Measurements from ENCODE around the gene EMC1.
"Not testable (repeated sequence)": the region's sequence is repeated elsewhere in the genome, so short reads cannot be mapped to it uniquely, and the experiment has no call there.

The EMC1 gene

DNA sequence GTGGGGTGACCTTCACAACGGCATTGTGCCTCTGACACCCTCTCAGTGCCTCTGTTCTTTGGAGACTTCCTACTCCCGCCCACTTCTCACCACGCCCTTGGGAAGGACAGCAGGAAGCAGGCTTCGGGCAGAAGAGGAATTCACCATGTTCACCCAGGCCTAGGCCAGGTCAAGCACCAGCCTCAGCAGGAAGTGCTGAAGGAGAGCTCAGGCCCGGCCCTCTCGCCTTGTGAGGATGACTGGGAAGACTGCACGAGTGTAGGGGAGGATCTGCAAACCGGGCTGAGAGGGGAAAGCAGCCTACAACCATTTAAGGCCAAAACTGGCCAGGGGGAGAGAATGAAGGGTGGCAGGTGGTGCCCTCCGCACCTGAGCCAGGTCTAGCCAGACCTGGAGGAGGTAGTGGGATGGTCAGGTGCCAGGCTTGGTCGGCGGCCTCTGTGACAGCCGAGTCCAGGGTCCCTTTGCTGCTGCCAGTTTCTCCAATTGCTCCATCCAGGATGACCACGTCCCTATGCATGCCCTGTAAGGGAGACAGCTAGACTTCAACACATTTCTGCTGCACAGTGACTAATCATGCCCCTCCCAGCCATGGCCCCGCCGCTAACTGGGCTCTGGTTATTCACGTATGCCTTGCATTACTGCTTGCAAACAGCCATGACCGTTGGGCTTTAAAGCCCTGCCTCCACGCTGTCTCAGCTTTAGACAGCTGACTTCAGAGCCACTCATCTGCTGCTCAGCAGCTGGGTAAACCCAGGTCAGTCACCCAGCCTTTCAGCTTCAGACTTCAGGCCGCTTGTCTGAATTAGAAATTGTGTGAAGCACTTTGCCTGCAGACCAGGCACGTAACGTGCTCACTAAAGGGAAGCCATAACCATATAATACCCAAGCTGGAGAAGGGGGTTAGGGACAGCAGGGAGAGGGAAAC lies 9.2 kb upstream of the EMC1 start:
- DNase-seq, result peak; percentile 52

DNA sequence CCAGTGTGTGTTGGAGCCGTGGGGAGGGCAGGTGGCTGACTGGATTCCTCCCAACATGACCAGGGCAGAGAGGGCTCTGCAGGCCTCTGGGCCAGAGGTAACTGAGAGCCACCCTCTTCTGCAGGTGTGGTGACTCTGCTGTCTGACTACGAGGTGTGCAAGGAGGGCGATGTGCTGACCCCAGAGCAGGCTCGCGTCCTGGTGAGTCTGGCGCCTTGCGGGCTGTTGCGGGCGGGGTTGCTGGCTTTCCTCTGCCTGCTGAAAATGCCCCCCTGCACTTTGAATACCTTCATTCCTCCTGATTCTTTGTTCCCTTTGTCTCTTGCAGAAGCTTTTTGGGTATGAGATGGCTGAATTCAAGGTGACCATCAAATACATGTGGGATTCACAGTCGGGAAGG lies 7.0 kb upstream of the EMC1 start:
- DNase-seq, result no peak

DNA sequence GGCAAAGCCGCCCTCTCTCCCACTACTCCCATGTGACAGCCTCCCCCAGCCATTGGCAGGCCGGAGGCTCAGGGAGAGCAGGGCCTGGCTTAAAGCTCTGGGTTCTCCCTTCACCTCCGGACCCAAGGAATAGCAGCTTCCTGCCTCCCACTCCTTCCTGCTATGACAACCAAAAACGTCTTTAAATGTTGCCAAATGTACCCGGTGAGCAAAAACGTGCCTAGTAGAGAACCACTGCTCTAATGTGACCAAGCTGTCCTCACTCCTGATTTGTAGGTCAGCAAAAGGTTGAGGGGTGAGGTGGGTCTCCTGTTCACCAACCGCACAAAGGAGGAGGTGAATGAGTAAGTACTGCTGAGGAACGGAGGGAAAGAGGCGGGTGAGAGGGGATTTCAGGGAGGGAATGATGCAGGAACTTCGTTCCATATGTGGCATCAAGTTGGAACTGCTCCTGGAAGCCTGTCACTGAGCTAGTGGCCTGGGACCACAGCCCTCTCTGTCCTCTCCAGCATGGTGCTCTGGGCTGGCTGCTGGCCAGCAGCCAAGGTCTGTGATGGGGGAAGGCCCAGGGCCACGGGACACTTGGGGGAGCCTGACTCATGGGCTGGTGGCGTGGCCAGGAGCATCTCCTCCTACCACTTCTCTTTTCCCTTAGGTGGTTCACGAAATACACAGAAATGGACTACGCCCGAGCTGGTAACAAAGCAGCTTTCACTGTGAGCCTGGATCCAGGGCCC lies 6.0 kb upstream of the EMC1 start:
- DNase-seq, result no peak

DNA sequence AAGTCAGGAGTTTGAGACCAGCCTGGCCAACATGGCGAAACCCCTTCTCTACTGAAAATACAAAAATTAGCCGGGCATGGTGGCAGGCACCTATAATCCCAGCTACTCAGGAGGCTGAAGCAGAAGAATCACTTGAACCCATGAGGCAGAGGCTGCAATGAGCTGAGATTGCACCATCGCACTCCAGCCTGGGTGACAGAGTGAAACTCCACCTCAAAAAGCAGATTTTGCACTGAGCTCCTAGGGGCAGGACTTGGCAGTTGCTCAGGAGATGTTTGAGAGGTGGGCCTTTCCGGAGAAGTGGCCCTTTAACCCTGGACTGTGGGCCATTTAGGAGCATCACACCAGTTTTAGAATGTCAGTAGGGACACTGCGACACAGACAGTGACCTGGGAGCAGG lies 5.0 kb upstream of the EMC1 start:
- not testable (repeated sequence) for DNase-seq

DNA sequence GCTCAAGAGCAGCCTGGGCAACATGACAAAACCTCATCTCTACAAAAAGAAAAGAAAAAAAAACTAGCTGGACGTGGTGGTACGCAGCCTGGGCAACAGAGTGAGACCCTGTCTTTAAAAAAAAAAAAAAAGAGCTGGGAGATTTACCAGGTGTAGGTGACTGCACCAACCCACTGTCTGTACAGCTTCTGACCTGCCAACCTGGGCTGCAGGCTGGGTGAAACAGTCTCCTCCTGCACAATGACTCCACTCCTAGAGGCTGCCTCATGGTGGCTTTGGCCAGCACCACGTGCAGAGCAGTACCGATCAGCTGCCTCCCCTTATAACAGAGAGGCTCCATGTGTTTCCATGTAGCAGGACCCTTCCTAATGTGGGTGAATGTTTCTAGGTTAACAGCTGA lies 4.0 kb upstream of the EMC1 start:
- no peak for DNase-seq

DNA sequence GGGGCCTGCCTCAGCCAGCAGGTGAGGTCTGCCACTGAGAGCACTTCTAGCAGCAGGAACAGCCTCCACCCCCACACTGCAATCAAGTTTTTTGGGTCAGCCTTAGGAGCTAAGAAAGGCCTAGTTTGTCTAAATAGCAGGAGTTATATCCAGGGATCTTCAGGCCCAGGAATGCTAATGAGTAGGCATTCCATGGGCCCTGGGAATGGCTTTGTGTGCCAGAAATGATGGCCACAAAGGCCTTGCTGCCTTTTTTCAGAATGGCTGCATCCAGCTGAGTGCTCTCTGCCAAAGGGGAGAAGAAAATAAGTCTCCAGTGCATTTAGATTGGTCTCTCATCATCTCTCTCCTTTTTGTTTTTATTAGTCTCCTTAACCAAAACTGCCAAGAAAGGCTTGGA lies 3.1 kb upstream of the EMC1 start:
- no peak for DNase-seq

DNA sequence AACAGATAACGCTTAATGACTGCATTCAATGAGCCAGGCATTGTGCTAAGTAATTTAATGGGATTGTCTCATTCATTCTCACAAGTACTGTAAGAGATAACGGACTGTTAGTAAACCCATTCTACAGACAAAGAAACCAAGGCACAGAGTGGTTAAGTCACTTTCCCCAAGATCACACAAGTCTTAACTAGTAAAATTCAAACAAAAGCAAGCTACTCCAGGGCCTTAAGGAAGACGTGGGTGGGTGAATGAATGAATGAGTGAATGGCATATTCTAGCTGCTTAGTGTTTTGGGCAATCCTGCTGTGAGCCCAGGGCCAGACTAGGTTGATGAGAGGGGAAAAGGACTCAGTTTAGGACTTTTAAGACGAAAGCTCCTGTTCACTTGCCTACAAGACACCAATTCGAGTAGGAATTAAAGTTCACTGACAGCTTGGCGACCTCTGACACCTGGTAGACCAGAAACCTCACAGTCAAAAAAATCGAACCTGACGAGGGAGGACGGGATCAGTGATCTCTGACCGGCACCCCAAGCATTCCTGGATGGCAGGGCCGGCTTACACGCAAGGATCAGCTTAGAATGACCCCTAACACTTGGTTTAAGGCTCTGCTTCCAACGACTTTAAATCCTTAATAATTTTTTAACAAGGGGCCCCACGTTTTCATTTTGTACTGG lies 557 bp downstream of the EMC1 start:
- DNase-seq, result no peak

DNA sequence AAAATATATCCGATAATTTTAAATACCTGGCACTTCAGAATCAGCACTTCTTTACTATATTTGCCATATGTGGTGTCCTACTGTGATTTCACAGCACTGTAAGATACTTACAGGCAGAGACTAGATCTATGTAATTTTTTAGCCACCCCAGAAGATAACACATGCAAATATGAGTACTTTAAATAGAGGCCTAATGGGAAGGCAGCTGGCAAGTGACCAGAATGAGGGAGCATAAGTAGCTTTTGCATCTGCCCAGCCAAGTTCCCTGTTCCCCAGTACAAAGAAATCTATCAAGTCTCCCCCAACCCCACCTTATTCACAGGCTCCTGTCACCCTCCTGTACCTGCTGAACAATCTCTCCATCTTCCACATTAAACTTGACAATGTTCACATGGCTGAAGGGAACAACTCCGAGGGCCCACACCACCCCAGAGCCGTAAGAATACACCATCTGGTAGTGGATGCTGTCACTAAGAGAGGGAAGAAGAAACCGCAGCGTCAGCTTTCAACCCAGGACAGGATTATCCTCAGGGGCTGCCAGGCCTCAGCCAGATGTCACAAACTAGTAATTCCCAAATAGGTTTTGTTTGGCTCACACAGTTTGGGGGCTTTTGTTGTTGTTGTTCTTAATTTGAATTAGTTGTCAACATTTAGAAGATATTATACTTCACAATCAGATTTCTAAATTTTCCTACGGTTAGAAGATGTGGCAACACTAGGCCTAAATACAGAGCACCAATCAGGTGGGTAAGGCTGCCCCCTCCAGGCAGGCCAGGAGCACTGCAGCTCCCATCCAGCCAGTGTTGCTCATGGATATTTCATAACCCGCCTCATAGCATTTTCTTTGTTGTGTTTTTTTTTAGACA lies 10.4 kb downstream of the EMC1 start:
- peak; percentile 30 for DNase-seq

DNA sequence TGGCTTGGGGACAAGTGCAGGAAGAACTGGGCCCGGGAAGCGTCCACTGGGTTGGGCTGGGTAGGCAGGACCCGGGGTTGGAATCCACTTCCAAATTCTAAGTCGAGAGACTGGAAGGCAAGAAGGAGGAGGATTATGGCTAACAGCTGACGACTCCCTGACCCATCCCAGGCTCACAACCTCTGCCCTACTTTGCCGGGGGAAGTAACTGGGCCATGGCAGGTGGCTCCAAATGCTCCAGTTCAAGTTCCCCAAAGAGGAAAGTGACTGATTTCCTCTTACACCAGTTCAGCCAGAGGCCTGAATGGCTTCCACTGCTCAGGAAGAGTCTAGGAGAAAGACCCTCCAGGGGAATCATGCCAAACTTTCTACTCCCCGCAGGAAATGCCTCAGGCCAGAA lies 11.4 kb downstream of the EMC1 start:
- no peak for DNase-seq

DNA sequence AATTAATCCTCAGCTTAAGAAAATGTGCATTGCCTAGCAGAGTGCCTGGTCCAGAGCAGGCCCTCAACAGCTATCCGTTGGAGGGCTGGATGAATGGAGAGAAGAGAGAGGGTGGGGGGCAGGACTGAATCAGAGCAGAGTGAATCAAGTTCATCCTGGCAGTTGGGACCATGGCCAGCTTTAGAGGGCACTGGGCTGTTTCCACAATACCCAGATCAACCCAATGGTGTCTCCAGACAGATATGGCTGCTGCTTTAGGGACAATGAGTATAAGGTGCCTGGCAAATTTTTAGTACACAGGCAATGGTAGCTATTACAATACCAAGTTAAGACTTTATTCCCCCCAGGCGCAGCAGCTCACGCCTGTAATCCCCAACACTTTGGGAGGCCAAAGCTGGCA lies 17.1 kb downstream of the EMC1 start:
- no peak for DNase-seq

DNA sequence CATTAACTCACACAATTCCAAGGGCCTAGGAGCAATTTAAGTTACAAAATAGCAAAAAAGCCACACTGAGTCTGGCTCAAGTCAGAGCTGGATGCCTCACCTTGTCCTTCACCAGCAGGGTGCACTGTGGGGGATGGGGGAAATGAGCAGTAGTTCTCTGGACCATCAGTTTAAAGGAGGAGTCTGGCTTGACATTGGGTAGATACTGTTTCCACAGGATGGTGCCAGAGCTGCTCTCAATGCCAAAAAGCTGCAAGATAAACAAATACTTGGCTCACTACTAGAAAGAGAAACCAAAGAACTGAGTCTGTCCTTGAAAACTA lies 18.8 kb downstream of the EMC1 start:
- DNase-seq, result no peak

DNA sequence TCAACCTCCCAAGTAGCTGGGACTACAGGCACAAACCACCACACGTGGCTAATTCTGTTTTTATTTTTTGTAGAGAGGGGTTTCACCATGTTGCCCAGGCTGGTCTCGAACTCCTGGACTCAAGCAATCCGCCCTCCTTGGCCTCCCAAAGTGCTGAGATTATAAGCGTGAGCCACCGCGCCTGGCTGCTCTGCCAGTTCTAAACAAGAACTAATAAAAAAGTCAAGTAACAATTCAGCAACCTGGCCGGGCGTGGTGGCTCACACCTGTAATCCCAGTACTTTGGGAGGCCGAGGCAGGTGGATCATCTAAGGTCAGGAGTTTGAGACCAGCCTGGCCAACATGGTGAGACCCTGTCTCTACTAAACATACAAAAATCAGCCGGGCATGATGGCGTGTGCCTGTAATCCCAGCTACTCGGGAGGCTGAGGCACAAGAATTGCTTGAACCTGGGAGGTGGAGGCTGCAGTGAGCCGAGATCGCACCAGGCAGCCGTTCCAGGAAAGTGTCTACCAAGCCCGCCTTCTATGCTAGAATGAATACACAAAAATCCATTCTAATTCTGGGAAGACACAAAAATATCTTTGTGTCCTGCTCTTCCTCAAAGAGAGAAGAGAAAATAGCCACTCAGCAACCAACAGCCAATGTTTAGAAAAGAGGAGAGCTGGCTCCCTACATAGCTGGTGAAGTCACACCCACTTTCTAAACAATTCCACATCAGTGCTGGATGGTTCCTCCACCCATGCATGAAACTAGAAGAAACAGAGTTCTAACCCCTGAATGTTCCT lies 19.4 kb downstream of the EMC1 start:
- DNase-seq, result not testable (repeated sequence)

DNA sequence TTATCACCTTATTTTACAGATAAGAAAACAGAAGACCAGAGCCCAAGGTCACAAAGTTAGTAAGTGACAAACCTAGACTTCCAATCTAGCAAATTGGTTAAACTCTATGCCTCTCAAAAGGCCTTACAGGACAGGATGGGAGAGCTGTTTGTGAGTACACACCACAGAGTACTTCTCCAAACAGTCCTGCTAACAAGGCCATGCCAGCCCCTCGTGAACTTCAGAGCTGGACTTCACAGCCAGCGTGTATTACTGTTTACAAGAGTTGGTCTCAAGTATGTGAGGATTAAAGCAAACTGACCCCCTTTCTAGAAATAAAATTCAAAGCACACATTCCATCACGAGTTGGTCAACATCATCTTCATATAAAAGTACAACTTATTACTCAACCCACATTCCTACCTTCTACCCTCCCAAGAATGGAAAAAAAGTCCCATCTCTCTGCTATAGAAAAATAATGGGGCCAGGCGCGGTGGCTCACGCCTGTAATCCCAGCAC lies 21.4 kb downstream of the EMC1 start:
- DNase-seq, result no peak

DNA sequence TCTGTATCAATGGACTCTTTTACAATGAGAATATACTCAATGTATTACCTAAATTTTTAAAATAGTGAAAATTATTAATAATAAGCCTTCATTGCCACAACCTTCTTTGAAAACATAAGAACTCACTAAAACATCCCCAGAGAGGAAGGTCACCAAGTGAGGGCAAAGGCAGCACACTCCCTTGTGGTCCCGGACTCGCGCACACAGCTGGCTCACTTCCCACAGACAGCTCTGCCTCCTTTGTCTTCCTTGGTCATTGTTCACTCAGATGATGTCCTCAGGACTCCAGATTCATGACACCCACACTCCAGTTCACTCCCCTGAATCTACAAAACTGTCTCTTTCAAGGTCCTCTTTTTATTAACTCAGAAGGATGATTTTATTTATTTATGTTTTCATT lies 22.1 kb downstream of the EMC1 start:
- DNase-seq, result no peak

DNA sequence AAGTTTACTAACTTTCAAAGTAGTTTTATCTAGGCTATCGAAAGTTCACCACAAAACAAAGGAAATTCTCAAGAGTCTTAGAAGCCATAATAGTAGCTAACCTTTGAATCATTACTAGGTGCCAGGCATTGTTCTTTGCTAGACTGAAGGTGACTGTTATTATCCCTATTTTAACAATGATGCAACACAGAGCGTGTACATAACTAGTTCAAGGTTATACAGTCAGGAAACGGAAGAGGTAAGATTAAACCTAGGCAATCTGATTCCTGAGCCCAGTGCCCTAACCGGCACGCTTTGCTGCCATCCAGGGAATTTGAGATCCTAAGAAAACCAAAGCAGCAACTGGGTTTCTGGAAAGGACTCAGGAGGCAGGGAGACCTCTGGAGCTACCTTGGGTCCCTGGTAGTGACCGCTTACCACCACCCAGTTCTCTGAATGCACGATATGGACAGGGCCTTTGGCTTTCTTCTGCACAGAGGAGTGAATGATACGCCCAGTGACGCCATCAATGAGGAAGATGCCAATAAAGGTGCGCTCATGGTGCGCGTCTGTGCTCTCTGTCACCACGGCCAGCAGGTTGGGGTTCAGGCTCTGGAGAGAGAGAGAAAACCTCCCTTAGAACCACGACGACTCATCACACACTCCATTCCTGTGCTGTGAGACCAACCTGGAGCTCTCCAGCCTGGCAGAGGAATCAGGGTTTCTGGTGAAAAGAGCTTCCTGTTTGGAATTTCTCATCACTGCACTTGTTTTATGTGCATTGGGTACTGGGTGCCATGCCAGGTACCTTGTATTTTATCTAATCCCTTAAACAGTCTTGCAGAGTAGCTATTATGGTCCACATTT lies 28.1 kb downstream of the EMC1 start:
- DNase-seq, result no peak

DNA sequence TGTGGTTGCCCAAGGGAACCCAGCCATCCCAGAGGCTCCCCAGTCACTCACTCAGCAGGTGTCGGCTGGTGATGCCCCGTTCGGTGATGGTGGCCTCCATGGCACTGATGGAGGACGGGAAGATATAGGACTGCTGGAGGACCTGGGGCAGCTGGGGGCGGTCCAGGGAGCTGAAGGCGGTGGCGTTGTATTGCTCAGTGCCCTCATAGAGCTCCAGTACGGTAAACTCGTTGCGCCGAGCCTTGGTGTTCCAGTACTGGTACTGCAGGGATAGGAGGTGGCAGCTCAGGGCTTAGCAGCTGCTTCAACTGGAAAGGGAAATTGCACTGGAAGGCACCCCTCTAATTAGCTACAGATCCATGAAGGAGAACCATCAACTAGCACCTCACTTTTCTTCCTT lies 28.8 kb downstream of the EMC1 start:
- no peak for DNase-seq

DNA sequence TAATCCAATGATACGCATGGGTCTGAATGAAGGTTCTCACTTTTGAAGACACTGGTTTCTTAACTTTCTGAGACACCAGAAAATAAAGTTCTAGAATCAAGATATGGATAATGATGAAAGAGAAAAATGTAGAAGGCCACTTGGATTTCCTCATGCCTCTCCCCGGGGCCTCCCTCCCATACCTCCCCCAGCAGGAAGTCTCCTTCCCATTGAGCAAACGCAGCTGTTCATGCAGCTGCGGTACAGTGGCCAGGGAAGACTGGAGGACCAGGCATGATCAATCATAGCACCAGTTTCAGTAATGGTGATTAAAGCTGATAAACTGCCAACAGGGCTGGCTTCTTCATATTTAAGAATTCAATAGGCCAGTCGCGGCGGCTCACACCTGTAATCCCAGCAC lies 30.3 kb downstream of the EMC1 start:
- DNase-seq, result no peak

DNA sequence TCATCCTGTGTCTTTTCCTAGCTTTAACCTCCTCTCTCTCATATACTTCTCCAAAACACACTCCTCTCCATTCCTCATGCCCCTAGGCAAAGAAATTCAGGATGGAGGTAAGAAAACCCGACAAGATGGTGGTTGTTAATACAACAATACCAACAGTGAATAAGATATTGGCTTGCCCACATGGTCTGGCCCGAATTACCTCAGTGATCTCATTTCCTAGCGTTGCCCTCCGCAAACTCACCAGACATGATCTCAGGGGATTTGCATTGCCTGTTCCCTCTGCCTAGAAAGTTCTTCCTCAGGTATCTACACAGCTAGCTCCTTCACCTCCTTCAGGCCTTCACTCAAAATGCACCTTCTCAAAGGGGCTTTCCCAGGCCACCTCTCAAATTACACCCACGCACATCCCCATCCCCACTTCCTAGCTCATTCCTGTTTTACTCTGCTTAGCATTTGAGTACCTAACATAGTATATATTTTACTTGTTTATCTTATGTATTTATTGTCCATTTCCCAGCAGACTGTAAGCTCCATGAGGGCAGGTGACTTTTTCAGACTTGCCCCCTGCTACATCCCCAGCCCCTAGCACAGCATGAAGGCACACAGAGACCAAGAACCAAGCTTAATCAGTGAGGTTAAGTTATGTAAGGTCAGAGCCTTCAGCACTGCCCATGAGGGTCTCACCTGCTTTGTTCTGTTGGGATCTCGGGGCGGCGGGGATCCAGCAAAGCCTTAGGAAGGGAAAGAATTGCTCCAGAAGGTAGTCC lies 31.1 kb downstream of the EMC1 start:
- DNase-seq, result no peak

DNA sequence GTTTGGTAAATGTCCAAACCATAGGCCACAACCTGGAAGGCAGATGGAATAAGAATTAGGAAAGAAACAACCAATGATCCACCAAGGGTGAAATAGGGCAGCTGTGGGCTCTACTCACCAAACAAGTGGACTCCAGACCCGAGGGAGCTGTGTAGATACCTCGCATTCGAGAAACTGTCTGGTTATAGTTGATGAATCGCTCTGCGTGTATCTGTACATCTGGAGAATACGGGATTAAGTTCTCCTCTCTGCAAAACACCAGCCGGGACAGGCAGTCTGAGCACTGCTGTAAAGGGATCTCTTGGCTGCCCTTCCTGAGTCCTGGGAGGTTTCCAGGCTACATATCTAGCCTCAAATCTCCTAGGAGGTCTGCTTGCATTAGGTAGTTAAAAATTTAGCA lies 31.9 kb downstream of the EMC1 start:
- DNase-seq, result no peak

DNA sequence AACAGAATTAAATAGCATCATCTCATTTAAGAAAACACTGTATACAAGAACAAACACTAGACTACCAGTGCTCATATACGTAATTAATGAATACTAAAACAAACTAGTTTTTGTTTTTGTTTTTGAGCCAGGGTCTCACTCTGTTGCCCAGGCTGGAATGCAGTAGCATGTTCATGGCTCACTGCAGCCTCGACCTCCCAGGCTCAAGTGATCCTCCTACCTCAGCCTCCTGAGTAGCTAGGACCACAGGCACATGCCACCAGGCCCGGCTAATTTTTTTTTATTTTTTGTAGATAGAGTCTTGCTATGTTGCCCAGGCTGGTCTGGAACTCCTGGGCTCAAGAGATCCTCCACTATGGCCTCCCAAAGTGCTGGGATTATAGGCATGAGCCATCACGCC lies 34.7 kb downstream of the EMC1 start:
- not testable (repeated sequence) for DNase-seq
